Endothelial cell of umbilical vein (primary cell): Measurements from ENCODE around the gene GNPDA2. TPM values are rescaled to one million over a fixed set of nuclear protein-coding genes. Genes with fewer than 3 reads are reported as not detected.

Experiments used
- BruUV-seq: library from RNA; stranded (reverse); fragments of 400-500 nt; replicated peaks from 2 replicates; lab custom pipeline; 2021; lab: Mats Ljungman, UMichigan
- CTCF ChIA-PET: fragments of 300-600, 350-600 bp; sonication (Branson Sonifier 250); formaldehyde crosslinking; loops from one replicate; lab custom pipeline; 2021; ENCODE audit warnings: antibody characterized with exemption, inconsistent platforms; lab: Charles Lee
- POLR2A ChIA-PET: fragments of 300-600, 350-600 bp; sonication (Branson Sonifier 250); formaldehyde crosslinking; loops from one replicate; lab custom pipeline; 2021; ENCODE audit warnings: antibody characterized with exemption, inconsistent platforms; lab: Charles Lee
- DNase-seq: peaks from one replicate; pipeline ENCODE4 v3.0.0-alpha.2; 2011; ENCODE audit warnings: low read depth, low spot score
- FAIRE-seq: peaks from 2 replicates; lab custom pipeline; 2011; peaks lifted over from hg19 to GRCh38; lab: Jason Lieb, UNC
- H2AFZ ChIP-seq: 2 replicates; pipeline ENCODE4 v1.6.0; 2012; ENCODE audit warnings: low read depth, low read length, control low read depth, inconsistent platforms
- H3K27ac ChIP-seq: 2 replicates; pipeline ENCODE4 v1.5.1; 2011; ENCODE audit warnings: low read depth, mild to moderate bottlenecking, control low read depth, low read length, moderate library complexity; ENCODE audit not compliant: insufficient read depth
- H3K27me3 ChIP-seq, 2 experiments: 2 replicates each; pipeline versions ENCODE4 v1.6.0 to v1.6.1; 2011; ENCODE audit warnings: low read length in 2 of 2, mixed read lengths in 1 of 2; ENCODE audit not compliant: control insufficient read depth in 2 of 2, insufficient read depth in 2 of 2
- H3K36me3 ChIP-seq, 2 experiments: 2 replicates in 1 of 2; 3 replicates in 1 of 2; pipeline ENCODE4 v1.5.1; 2011; ENCODE audit warnings: low read length in 2 of 2, mild to moderate bottlenecking in 1 of 2, moderate library complexity in 1 of 2; ENCODE audit not compliant: control insufficient read depth in 2 of 2, insufficient read depth in 2 of 2; ENCODE audit errors: extremely low read depth in 1 of 2
- H3K4me1 ChIP-seq: 3 replicates; pipeline ENCODE4 v1.5.1; 2011; ENCODE audit warnings: mild to moderate bottlenecking, low read length; ENCODE audit not compliant: control insufficient read depth, insufficient read depth; ENCODE audit errors: extremely low read depth
- H3K4me2 ChIP-seq: 2 replicates; pipeline ENCODE4 v1.6.1; 2011; ENCODE audit warnings: low read length, control low read depth, mixed read lengths; ENCODE audit not compliant: insufficient read depth
- H3K4me3 ChIP-seq, 3 experiments: fragments of 200-600 bp in 1 of 3; sonication (generic), shearing (Covaris generic) in 1 of 3; replicated peaks in 1 of 3; 2 replicates each; pipeline ENCODE4 v1.5.1; 2011 to 2016; ENCODE audit warnings: control low read depth in 3 of 3, low read length in 3 of 3, mild to moderate bottlenecking in 2 of 3, inconsistent platforms in 1 of 3, low read depth in 1 of 3, moderate library complexity in 1 of 3; ENCODE audit not compliant: insufficient read depth in 1 of 3
- H3K79me2 ChIP-seq: 2 replicates; pipeline ENCODE4 v1.6.0; 2012; ENCODE audit warnings: low read length, inconsistent platforms; ENCODE audit not compliant: control insufficient read depth, insufficient read depth
- H3K9ac ChIP-seq: replicated peaks from 2 replicates; pipeline ENCODE3; 2011; ENCODE audit warnings: low read length, control low read depth; ENCODE audit not compliant: insufficient read depth; ENCODE audit errors: extremely low read depth
- H3K9me1 ChIP-seq: replicated peaks from 3 replicates; pipeline ENCODE4 v1.6.0; 2011; ENCODE audit warnings: mild to moderate bottlenecking, low read length; ENCODE audit not compliant: control insufficient read depth, insufficient read depth; ENCODE audit errors: extremely low read depth
- H3K9me3 ChIP-seq: replicated peaks from 2 replicates; pipeline ENCODE4 v1.5.1; 2012; ENCODE audit warnings: low read length, inconsistent platforms; ENCODE audit not compliant: control insufficient read depth, insufficient read depth
- H4K20me1 ChIP-seq: replicated peaks from 2 replicates; pipeline ENCODE3; 2011; ENCODE audit warnings: mild to moderate bottlenecking, low read length; ENCODE audit not compliant: control insufficient read depth, insufficient read depth; ENCODE audit errors: extremely low read depth
- CTCF ChIP-seq, 2 donors: IDR thresholded peaks; 1 replicate in 1 of 2; 2 replicates in 1 of 2; pipeline ENCODE4 v1.5.1; 2011; ENCODE audit warnings: low read length in 2 of 2, mild to moderate bottlenecking in 2 of 2, moderate library complexity in 2 of 2, control low read depth in 1 of 2, inconsistent platforms in 1 of 2, low read depth in 1 of 2; ENCODE audit not compliant: insufficient read depth in 1 of 2; ENCODE audit errors: extremely low read depth in 1 of 2
- EZH2 ChIP-seq: IDR thresholded peaks from 2 replicates; pipeline ENCODE4 v1.6.1; 2012; ENCODE audit warnings: borderline replicate concordance, low read depth, mild to moderate bottlenecking, moderate library complexity, low read length, inconsistent platforms; ENCODE audit not compliant: severe bottlenecking
- FOS ChIP-seq: IDR thresholded peaks from 2 replicates; pipeline ENCODE4 v1.6.1; 2011; ENCODE audit warnings: mild to moderate bottlenecking, low read length, moderate library complexity, borderline replicate concordance; ENCODE audit not compliant: insufficient read depth
- GATA2 ChIP-seq: IDR thresholded peaks from 2 replicates; pipeline ENCODE4 v1.7.0; 2011; ENCODE audit warnings: low read depth, mild to moderate bottlenecking, moderate library complexity, mixed read lengths, low read length; ENCODE audit not compliant: insufficient read length, insufficient read depth
- JUN ChIP-seq: IDR thresholded peaks from 2 replicates; pipeline ENCODE4 v1.6.1; 2011; ENCODE audit warnings: borderline replicate concordance, low read depth; ENCODE audit not compliant: insufficient read length, insufficient read depth
- MAX ChIP-seq: IDR thresholded peaks from 2 replicates; pipeline ENCODE4 v1.6.1; 2011; ENCODE audit not compliant: insufficient read depth, insufficient read length
- MYC ChIP-seq: IDR thresholded peaks from one replicate; pipeline ENCODE4 v1.6.1; 2011; ENCODE audit warnings: mild to moderate bottlenecking, low read depth, low read length
- POLR2A ChIP-seq: IDR thresholded peaks from 2 replicates; pipeline ENCODE4 v1.6.1; 2012; ENCODE audit warnings: low read depth, mild to moderate bottlenecking, control low read depth, low read length
- POLR2AphosphoS5 ChIP-seq: IDR thresholded peaks from 2 replicates; pipeline ENCODE4 v1.6.1; 2012; ENCODE audit warnings: low read depth, mild to moderate bottlenecking, control low read depth, low read length, moderate library complexity; ENCODE audit not compliant: insufficient read depth
- dilution Hi-C: fragments of 300-500 bp; cut with MboI; formaldehyde crosslinking; loops from one replicate; pipeline ENCODE4 v1.15.0; 2019; ENCODE audit warnings: low sequenced_read_pairs; ENCODE audit not compliant: extremely low pct_ligation_motif_present
- intact Hi-C: fragments of 100-400 bp; cut with micrococcal nuclease; formaldehyde crosslinking; loops from one replicate; pipeline ENCODE4 v1.10.0; 2022
- polyA plus RNA-seq, 4 experiments: library from polyadenylated mRNA; depleted of rRNA in 3 of 4; stranded (reverse) in 3 of 4; unstranded in 1 of 4; fragments of >200 nt; gene quantifications; 2 replicates each; pipeline versions ENCODE4 v1.2.1 to v1.2.3, GENCODE V29; 2011 to 2012; ENCODE audit warnings: missing spikeins in 1 of 4
- total RNA-seq: library from RNA; stranded (reverse); gene quantifications from 2 replicates; pipeline ENCODE4 v1.2.3, GENCODE V29; 2021

GNPDA2 gene
- total and polyA plus RNA-seq, 2 donors (not counting 3 experiments of a cell fraction or from before 2014, with no cell fraction given) = 7.6 to 14.7 TPM

GRCh38 chr4:44727471-44727870 lies 1.1 kb upstream of the GNPDA2 start:
- no peak for FAIRE-seq
- peaks cover 15% of the 10 kb centered on the region for H3K4me1 ChIP-seq
- no peaks in the 10 kb centered on the region for H3K9me3 ChIP-seq
- no peak overlapping the region for H2AFZ ChIP-seq
- H3K36me3 ChIP-seq = no peaks in the 10 kb centered on the region
- ChIA-PET CTCF (no interaction called here), POLR2A (no interaction called here)
- no peak overlapping the region for H3K4me3 ChIP-seq
- H3K9ac ChIP-seq = no peak overlapping the region
- BruUV-seq = no TSS peak
- no peak overlapping the region for H3K27ac ChIP-seq
- intact Hi-C loops = loop anchor here (10.0 kb wide), 1 partner anchor 283 kb away; the partner anchor contains the start of gene KCTD8
- no peaks in the 10 kb centered on the region for H3K27me3 ChIP-seq
- H3K9me1 ChIP-seq = no peaks in the 10 kb centered on the region
- TF ChIP-seq POLR2A = no peak
- TF ChIP-seq MAX = no peak
- TF ChIP-seq GATA2 = no peak
- no peak for TF ChIP-seq POLR2AphosphoS5
- no peak for TF ChIP-seq JUN
- TF ChIP-seq EZH2 = no peak
- TF ChIP-seq MYC = no peak
- TF ChIP-seq FOS = no peak
- no peak for TF ChIP-seq CTCF (IDR thresholded peaks at IDR 0.05; ENCODE audit: extremely low read depth in 1 of 2, insufficient read depth in 1 of 2, low read depth in 1 of 2, low read length in 2 of 2)
- DNase-seq = no peak
- H4K20me1 ChIP-seq = no peaks in the 10 kb centered on the region
- H3K79me2 ChIP-seq = peaks cover 23% of the 10 kb centered on the region
- no peak overlapping the region for H3K4me2 ChIP-seq
- dilution Hi-C loops = no loop called here
